ENCODE measurements around the gene LTBP2.

GRCh38 chr14:74456684-74457564 lies 155.1 kb downstream of the LTBP2 start:
- no peak for TF ChIP-seq CTCF (IDR thresholded peaks at IDR 0.05 in 2 of 3, conservative IDR thresholded peaks at IDR 0.05 in 1 of 3; ENCODE audit: borderline replicate concordance in 1 of 3, insufficient read depth in 1 of 3, low read depth in 2 of 3, low read length in 2 of 3)
- no peak for TF ChIP-seq RAD21 (IDR thresholded peaks at IDR 0.05; ENCODE audit: low read depth)
- TF ChIP-seq EZH2 (IDR thresholded peaks at IDR 0.05): no peak
- no peak for TF ChIP-seq EZH2phosphoT487 (IDR thresholded peaks at IDR 0.05; ENCODE audit: borderline replicate concordance)
